Left forelimb (tissue), 1 donor: ENCODE measurements around the gene CCNG2.

Source experiments
- DNase-seq: peaks from one replicate; pipeline ENCODE4 v3.0.0-alpha.2; 2018; ENCODE audit warnings: low spot score

Gene CCNG2

DNA sequence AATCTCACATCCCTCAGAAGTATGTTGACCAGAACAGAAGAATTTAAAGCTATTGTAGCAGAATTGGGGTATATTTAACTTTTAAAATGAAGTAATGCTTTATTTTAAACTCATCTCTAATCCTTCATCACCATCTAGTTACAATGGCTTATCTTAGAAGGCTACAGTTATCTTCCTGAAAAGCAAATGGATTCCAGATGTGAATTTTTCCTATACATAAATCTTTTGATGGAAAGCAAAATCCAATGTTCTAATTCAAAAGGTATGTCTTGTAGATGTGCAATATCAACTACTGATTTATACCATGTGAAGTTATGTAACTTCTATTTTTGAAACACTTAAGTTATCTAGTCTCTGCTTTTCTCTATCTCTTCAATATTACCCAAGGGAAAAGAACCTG lies 47.6 kb downstream of the CCNG2 start:
- DNase-seq, result no peak

GRCh38 chr4:77209012-77209411 lies 52.0 kb downstream of the CCNG2 start:
- no peak for DNase-seq

DNA sequence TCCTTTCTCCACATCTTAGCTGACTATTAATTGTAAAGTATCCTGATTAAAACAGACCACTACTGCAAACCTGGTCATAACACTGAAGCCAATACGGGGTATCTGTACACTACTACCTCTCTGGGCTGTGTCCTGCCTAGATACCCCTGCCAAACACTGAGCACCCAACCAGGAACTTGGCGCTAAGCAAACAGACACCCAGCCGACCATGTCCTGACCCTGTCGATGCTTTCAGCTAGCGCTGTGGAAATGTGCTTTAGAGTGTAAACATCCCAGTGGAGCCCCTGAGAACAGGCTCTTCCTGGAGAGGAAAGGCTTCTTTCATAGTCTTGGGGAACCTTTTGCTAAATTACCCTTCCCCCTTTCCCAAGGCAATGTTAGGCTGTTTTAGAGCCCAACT lies 52.9 kb downstream of the CCNG2 start:
- no peak for DNase-seq

DNA sequence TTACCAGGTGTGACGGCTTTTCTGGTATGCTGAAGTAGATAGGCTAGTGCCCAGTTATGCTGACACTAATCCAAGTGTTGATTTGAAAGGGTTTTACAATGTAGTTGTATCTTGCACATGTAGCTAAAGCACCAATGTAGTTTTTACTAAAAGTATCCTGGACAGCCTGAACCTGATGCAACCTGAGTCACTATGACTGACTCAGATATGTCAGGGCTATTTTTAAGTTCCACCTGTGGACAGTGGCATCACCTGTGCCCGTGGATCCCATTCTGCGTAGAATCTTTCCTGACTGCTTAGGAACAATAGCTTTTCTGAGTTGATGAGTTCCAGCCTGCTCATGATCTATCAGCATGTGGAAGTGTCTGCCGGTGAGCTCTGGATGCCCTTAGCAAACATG lies 58.1 kb downstream of the CCNG2 start:
- no peak for DNase-seq

DNA sequence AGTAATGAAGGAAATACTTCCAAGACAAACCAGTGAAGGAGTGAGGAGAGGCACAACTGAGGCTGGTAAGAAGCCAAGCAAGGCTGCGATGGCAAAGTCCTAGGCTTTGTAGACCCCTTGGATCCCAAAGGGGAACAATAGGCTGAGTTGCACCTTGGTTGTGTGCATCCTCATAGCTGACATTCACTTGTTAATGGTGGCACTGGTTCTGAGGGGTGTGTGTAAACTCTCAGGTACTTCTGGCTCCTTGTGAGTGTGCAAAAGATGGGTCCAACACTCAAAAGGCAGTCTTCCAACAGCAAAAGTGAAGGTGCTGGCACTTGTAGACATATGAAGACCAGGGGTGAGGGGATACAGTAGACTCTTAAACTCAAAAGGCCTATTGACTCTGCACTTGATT lies 60.5 kb downstream of the CCNG2 start:
- DNase-seq, result no peak

GRCh38 chr4:77219266-77219665 lies 62.3 kb downstream of the CCNG2 start:
- DNase-seq, result no peak
